OCI-LY1 (cell line): Measurements from ENCODE around the gene MCCD1.

Experiments used
- H2AFZ ChIP-seq: fragments of 200-600 bp; sonication (generic), shearing (Covaris generic); 2 replicates; pipeline ENCODE4 v1.6.0; 2014; ENCODE audit warnings: antibody characterized with exemption, mild to moderate bottlenecking, low read length
- H3F3A ChIP-seq: fragments of 200-600 bp; sonication (generic), shearing (Covaris generic); 2 replicates; pipeline ENCODE4 v1.6.0; 2014; ENCODE audit warnings: mild to moderate bottlenecking, antibody characterized with exemption, low read length, moderate library complexity; ENCODE audit not compliant: insufficient read depth
- H3K27ac ChIP-seq: fragments of 200-600 bp; sonication (generic); 2 replicates; pipeline ENCODE4 v1.5.1; 2014; ENCODE audit warnings: low read length, mixed run types, mild to moderate bottlenecking, low read depth; ENCODE audit not compliant: poor library complexity, severe bottlenecking
- H3K27me3 ChIP-seq: fragments of 200-600 bp; sonication (generic); 2 replicates; pipeline ENCODE4 v1.6.0; 2014; ENCODE audit warnings: antibody characterized with exemption, mild to moderate bottlenecking, low read length, moderate library complexity; ENCODE audit not compliant: insufficient read depth
- H3K36me3 ChIP-seq: fragments of 200-600 bp; sonication (generic); 2 replicates; pipeline ENCODE4 v1.6.1; 2014; ENCODE audit warnings: mild to moderate bottlenecking, antibody characterized with exemption, low read length, moderate library complexity, mixed read lengths; ENCODE audit not compliant: insufficient read depth
- H3K4me1 ChIP-seq: fragments of 200-600 bp; sonication (generic); 2 replicates; pipeline ENCODE4 v1.5.1; 2014; ENCODE audit warnings: mild to moderate bottlenecking, low read length, moderate library complexity; ENCODE audit not compliant: insufficient read depth, severe bottlenecking
- H3K4me2 ChIP-seq: fragments of 200-600 bp; sonication (generic), shearing (Covaris generic); 2 replicates; pipeline ENCODE4 v1.6.1; 2014; ENCODE audit warnings: low read length
- H3K4me3 ChIP-seq: fragments of 200-600 bp; sonication (generic); 2 replicates; pipeline ENCODE4 v1.5.1; 2014; ENCODE audit warnings: low read length, low read depth, mild to moderate bottlenecking, mixed read lengths; ENCODE audit not compliant: poor library complexity, severe bottlenecking
- H3K79me2 ChIP-seq: fragments of 200-600 bp; shearing (Covaris generic); 2 replicates; pipeline ENCODE4 v1.6.1; 2016; ENCODE audit warnings: mixed run types, low read length, mixed read lengths; ENCODE audit not compliant: insufficient read depth
- H3K9ac ChIP-seq: fragments of 200-600 bp; sonication (generic), shearing (Covaris generic); 2 replicates; pipeline ENCODE4 v1.6.1; 2014; ENCODE audit warnings: mild to moderate bottlenecking, low read length, mixed read lengths
- H3K9me2 ChIP-seq: fragments of 200-600 bp; sonication (generic), shearing (Covaris generic); 2 replicates; pipeline ENCODE4 v1.6.1; 2014; ENCODE audit warnings: low read depth, mild to moderate bottlenecking, low read length, mixed read lengths
- H3K9me3 ChIP-seq: fragments of 200-600 bp; shearing (Covaris generic); 2 replicates; pipeline ENCODE4 v1.6.1; 2014; ENCODE audit warnings: low read length, mixed read lengths
- H4K20me1 ChIP-seq: fragments of 200-600 bp; sonication (generic), shearing (Covaris generic); 2 replicates; pipeline ENCODE4 v1.6.0; 2016; ENCODE audit warnings: mild to moderate bottlenecking, low read length; ENCODE audit not compliant: insufficient read depth
- EZH2 ChIP-seq: fragments of 200-600 bp; sonication (generic), shearing (Covaris generic); IDR thresholded peaks from 2 replicates; pipeline ENCODE4 v1.8.0; 2017; ENCODE audit warnings: borderline replicate concordance, mixed run types, mild to moderate bottlenecking, antibody characterized with exemption, low read length, moderate library complexity, mixed read lengths
- TF ChIP-seq, protein P1 (sequence below): fragments of 200-600 bp; sonication (generic), shearing (Covaris generic); IDR thresholded peaks from 2 replicates; pipeline ENCODE4 v1.5.1; 2017; ENCODE audit warnings: mild to moderate bottlenecking, antibody characterized with exemption, low read length, moderate library complexity, mixed read lengths

Gene MCCD1

DNA sequence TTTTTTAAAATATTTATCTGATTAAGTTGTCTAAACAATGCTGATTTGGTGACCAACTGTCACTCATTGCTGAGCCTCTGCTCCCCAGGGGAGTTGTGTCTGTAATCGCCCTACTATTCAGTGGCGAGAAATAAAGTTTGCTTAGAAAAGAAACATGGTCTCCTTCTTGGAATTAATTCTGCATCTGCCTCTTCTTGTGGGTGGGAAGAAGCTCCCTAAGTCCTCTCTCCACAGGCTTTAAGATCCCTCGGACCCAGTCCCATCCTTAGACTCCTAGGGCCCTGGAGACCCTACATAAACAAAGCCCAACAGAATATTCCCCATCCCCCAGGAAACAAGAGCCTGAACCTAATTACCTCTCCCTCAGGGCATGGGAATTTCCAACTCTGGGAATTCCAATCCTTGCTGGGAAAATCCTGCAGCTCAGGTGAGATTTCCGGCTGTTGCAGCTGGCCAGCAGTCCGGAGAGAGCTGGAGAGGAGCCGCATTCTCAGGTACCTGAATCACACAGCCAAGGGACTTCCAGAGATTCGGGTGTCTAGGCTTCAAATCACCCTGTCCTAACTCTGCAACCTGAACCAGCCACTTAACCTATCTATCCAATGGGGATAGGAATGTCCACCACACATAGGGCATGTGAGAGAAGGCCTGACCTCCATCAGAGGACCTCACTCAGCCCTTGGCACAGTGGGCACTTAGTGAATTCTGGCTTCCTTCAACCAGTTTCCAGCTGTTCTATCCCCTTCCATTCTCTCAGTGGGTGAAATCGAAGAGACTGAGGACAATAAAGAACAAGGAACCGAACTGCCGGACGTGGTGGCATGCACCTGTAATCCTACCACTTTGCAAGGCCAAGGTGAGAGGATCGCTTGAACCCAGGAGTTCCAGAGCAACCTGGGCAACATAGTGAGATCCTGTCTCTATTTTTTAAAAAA lies 49.7 kb downstream of the MCCD1 start:
- no peak overlapping the region for H3K4me3 ChIP-seq
- TF ChIP-seq, protein P1, sequence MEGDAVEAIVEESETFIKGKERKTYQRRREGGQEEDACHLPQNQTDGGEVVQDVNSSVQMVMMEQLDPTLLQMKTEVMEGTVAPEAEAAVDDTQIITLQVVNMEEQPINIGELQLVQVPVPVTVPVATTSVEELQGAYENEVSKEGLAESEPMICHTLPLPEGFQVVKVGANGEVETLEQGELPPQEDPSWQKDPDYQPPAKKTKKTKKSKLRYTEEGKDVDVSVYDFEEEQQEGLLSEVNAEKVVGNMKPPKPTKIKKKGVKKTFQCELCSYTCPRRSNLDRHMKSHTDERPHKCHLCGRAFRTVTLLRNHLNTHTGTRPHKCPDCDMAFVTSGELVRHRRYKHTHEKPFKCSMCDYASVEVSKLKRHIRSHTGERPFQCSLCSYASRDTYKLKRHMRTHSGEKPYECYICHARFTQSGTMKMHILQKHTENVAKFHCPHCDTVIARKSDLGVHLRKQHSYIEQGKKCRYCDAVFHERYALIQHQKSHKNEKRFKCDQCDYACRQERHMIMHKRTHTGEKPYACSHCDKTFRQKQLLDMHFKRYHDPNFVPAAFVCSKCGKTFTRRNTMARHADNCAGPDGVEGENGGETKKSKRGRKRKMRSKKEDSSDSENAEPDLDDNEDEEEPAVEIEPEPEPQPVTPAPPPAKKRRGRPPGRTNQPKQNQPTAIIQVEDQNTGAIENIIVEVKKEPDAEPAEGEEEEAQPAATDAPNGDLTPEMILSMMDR, result no peak
- TF ChIP-seq EZH2, result no peak
- no peaks in the 10 kb centered on the region for H3K79me2 ChIP-seq
- no peak overlapping the region for H2AFZ ChIP-seq
- H3K27ac ChIP-seq, result no peak overlapping the region
- H3K9me2 ChIP-seq, result no peaks in the 10 kb centered on the region
- H3K4me1 ChIP-seq, result peaks cover 54% of the 10 kb centered on the region
- H3K36me3 ChIP-seq, result no peaks in the 10 kb centered on the region
- no peaks in the 10 kb centered on the region for H4K20me1 ChIP-seq
- H3K27me3 ChIP-seq, result no peaks in the 10 kb centered on the region
- no peak overlapping the region for H3K4me2 ChIP-seq
- H3K9me3 ChIP-seq, result no peaks in the 10 kb centered on the region
- H3F3A ChIP-seq, result no peaks in the 10 kb centered on the region
- H3K9ac ChIP-seq, result no peak overlapping the region

DNA sequence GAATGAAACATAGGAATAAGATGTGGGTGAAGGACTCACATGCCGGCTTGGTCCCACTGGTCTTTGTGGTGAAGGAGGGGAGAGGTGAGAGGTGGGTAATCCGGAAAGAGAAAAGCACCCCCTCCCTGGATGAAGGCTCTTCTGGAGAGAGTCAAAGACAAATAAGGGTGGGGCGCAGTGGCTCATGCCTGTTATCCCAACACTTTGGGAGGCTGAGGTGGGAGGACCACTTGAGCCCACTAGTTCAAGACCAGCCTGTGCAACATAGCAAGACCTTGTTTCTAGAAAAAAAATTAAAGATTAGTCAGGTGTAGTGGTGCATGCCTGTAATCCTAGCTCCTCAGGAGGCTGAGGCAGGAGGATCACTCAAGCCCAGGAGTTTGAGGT lies 50.4 kb downstream of the MCCD1 start:
- Histone ChIP-seq H3K9me3 (no peaks in the 10 kb centered on the region), H3K27me3 (no peaks in the 10 kb centered on the region), H3K4me3 (no peak overlapping the region), H3K9me2 (no peaks in the 10 kb centered on the region), H3K27ac (no peak overlapping the region), H3K4me2 (no peak overlapping the region), H3K79me2 (no peaks in the 10 kb centered on the region), H3K36me3 (no peaks in the 10 kb centered on the region), H3K9ac (no peak overlapping the region), H3K4me1 (peaks cover 55% of the 10 kb centered on the region), H4K20me1 (no peaks in the 10 kb centered on the region), H2AFZ (no peak overlapping the region), H3F3A (no peaks in the 10 kb centered on the region)
- TF ChIP-seq, protein P1, result no peak
- TF ChIP-seq EZH2, result no peak
